T47D (cell line): Measurements from ENCODE around the gene CDKN1A.
A peak's percentile ranks its signal among the peaks of the same experiment; 100 is the strongest.

Source experiments
- DNase-seq, 2 experiments: peaks; one replicate each; pipeline versions ENCODE4 v3.0.0 to v3.0.0-alpha.2; 2011 to 2012; ENCODE audit warnings: low read depth in 1 of 2, low spot score in 1 of 2
- JUND ChIP-seq: IDR thresholded peaks from 2 replicates; pipeline ENCODE4 v1.6.1; 2012; ENCODE audit warnings: low read depth
- in situ Hi-C: cut with HindIII; loops from 2 replicates; pipeline ENCODE4 v1.10.0; 2016; ENCODE audit warnings: low sequenced_read_pairs, low pct_unique_long_range_greater_than_20kb

Gene CDKN1A

GRCh38 chr6:36662380-36662779, 16.1 kb upstream of the CDKN1A start:
- no peak for DNase-seq
- no peak for TF ChIP-seq JUND
- in situ Hi-C loops, result no loop called here

GRCh38 chr6:36662827-36663256, 15.7 kb upstream of the CDKN1A start:
- DNase-seq, result peak in 1 of 2 experiments; percentile 66
- TF ChIP-seq JUND, result no peak
- in situ Hi-C loops, result no loop called here

GRCh38 chr6:36663504-36664446, 14.7 kb upstream of the CDKN1A start:
- TF ChIP-seq JUND, result no peak
- no peak for DNase-seq
- in situ Hi-C loops, result no loop called here

- no peak for DNase-seq
- no peak for TF ChIP-seq JUND
- in situ Hi-C loops, result no loop called here
Observed at GRCh38 chr6:36665180-36665579, 13.3 kb upstream of the CDKN1A start.

GRCh38 chr6:36666287-36666686, 12.2 kb upstream of the CDKN1A start:
- TF ChIP-seq JUND, result no peak
- no peak for DNase-seq

GRCh38 chr6:36666826-36667591, 11.5 kb upstream of the CDKN1A start:
- in situ Hi-C loops, result no loop called here
- no peak for TF ChIP-seq JUND
- peak in 1 of 2 experiments; percentile 75 for DNase-seq

More at GRCh38 chr6:36666287-36666686, 12.2 kb upstream of the CDKN1A start:
- in situ Hi-C loops, result no loop called here

- TF ChIP-seq JUND, result no peak
- in situ Hi-C loops, result no loop called here
- DNase-seq, result no peak
Observed at GRCh38 chr6:36668591-36668990, 9.9 kb upstream of the CDKN1A start.

- no peak for DNase-seq
- TF ChIP-seq JUND, result no peak
- in situ Hi-C loops, result no loop called here
Observed at GRCh38 chr6:36669002-36669401, 9.5 kb upstream of the CDKN1A start.

GRCh38 chr6:36670271-36670670, 8.2 kb upstream of the CDKN1A start:
- no peak for TF ChIP-seq JUND
- no peak for DNase-seq
- in situ Hi-C loops, result no loop called here

GRCh38 chr6:36671687-36672375, 6.7 kb upstream of the CDKN1A start:
- in situ Hi-C loops, result no loop called here
- no peak for TF ChIP-seq JUND
- no peak for DNase-seq

GRCh38 chr6:36673882-36674281, 4.6 kb upstream of the CDKN1A start:
- in situ Hi-C loops, result no loop called here
- no peak for TF ChIP-seq JUND
- no peak for DNase-seq

GRCh38 chr6:36674942-36675341, 3.6 kb upstream of the CDKN1A start:
- no peak for DNase-seq
- TF ChIP-seq JUND, result no peak
- in situ Hi-C loops, result no loop called here
